Activated CD4-positive, alpha-beta memory T cell treated with anti-CD3 and anti-CD28 coated beads for 36 hours (primary cell): ENCODE data around the gene FARP1. TPM values are rescaled to one million over a fixed set of nuclear protein-coding genes. Genes with fewer than 3 reads are reported as not detected.
"Not testable (repeated sequence)": the region's sequence is repeated elsewhere in the genome, so short reads cannot be mapped to it uniquely, and the experiment has no call there.

Experiments used
- CTCF ChIA-PET: fragments of 350-600 bp; sonication (Branson Sonifier 250); formaldehyde crosslinking; loops from one replicate; lab custom pipeline; 2021; ENCODE audit warnings: antibody characterized with exemption, inconsistent platforms; lab: Charles Lee
- POLR2A ChIA-PET: fragments of 350-600 bp; sonication (Branson Sonifier 250); formaldehyde crosslinking; loops from one replicate; lab custom pipeline; 2021; ENCODE audit warnings: antibody characterized with exemption; lab: Charles Lee
- DNase-seq: peaks from one replicate; pipeline ENCODE4 v3.0.0-alpha.2; 2020
- H3K27ac Mint-ChIP-seq: one replicate; pipeline ENCODE4 v1.8.0; 2021; ENCODE audit warnings: mixed read lengths
- H3K27me3 Mint-ChIP-seq: one replicate; pipeline ENCODE4 v1.8.0; 2021; ENCODE audit warnings: mixed read lengths
- H3K36me3 Mint-ChIP-seq: one replicate; pipeline ENCODE4 v1.8.0; 2021; ENCODE audit warnings: mixed read lengths
- H3K4me1 Mint-ChIP-seq: one replicate; pipeline ENCODE4 v1.8.0; 2021; ENCODE audit warnings: low read depth, mixed read lengths
- H3K4me3 Mint-ChIP-seq: one replicate; pipeline ENCODE4 v1.8.0; 2021; ENCODE audit warnings: mild to moderate bottlenecking, mixed read lengths
- H3K9me3 Mint-ChIP-seq: one replicate; pipeline ENCODE4 v1.8.0; 2021; ENCODE audit warnings: mixed read lengths
- intact Hi-C: fragments of 100-400 bp; cut with micrococcal nuclease; formaldehyde crosslinking; loops from one replicate; pipeline ENCODE4 v1.15.1; 2023
- total RNA-seq, 2 experiments: library from RNA; stranded (reverse); gene quantifications; one replicate each; pipeline ENCODE4 v1.2.3, GENCODE V29; 2021

The FARP1 gene
- total RNA-seq, 2 experiments from 2014 or later = 0.56 to 0.64 TPM

- DNase-seq = no peak
Observed at GRCh38 chr13:98267080-98267912, 124.4 kb downstream of the FARP1 start.

DNA sequence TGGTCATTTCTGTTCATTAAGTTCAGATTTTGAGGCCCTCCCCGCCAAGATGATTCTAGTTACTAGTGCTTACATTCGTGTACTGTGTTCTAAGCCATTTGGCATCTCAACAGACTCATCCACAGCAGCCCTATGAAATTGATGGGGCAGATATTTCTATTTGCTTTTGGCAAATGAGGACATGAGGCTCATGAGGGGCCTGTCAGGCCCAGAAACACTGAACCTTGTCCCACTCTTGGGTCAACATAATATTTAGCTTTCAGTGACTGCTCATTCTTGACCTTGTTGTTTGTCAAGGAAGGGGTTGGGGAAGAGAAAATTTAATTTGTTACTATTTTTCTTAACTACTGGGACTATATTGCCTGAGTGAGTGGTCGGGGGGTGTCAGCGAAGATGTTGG, 126.5 kb downstream of the FARP1 start:
- ChIA-PET POLR2A (no interaction called here), CTCF (no interaction called here)
- Mint-ChIP-seq H3K27ac (no peak overlapping the region), H3K4me1 (no peaks in the 10 kb centered on the region), H3K36me3 (no peaks in the 10 kb centered on the region), H3K27me3 (no peaks in the 10 kb centered on the region), H3K4me3 (no peak overlapping the region), H3K9me3 (no peaks in the 10 kb centered on the region)
- no peak for DNase-seq
- intact Hi-C loops = no loop called here

More at GRCh38 chr13:98267080-98267912, 124.4 kb downstream of the FARP1 start:
- CTCF ChIA-PET = no interaction called here
- POLR2A ChIA-PET = no interaction called here
- H3K4me3 Mint-ChIP-seq = no peak overlapping the region
- H3K27me3 Mint-ChIP-seq = no peaks in the 10 kb centered on the region
- no peaks in the 10 kb centered on the region for H3K4me1 Mint-ChIP-seq
- no peak overlapping the region for H3K27ac Mint-ChIP-seq
- intact Hi-C loops = no loop called here
- H3K36me3 Mint-ChIP-seq = no peaks in the 10 kb centered on the region
- H3K9me3 Mint-ChIP-seq = no peaks in the 10 kb centered on the region

- Mint-ChIP-seq H3K4me1 (no peaks in the 10 kb centered on the region), H3K9me3 (no peaks in the 10 kb centered on the region), H3K27ac (no peak overlapping the region), H3K4me3 (no peak overlapping the region), H3K36me3 (no peaks in the 10 kb centered on the region), H3K27me3 (no peaks in the 10 kb centered on the region)
- POLR2A ChIA-PET = no interaction called here
- intact Hi-C loops = no loop called here
- CTCF ChIA-PET = no interaction called here
- DNase-seq = no peak
Observed at GRCh38 chr13:98270819-98271218, 127.9 kb downstream of the FARP1 start.

GRCh38 chr13:98271646-98272045, 128.8 kb downstream of the FARP1 start:
- H3K27me3 Mint-ChIP-seq, H3K36me3 Mint-ChIP-seq, CTCF ChIA-PET, H3K4me3 Mint-ChIP-seq, H3K9me3 Mint-ChIP-seq, H3K27ac Mint-ChIP-seq, POLR2A ChIA-PET, intact Hi-C loops, DNase-seq, H3K4me1 Mint-ChIP-seq: not testable (repeated sequence)

- no peaks in the 10 kb centered on the region for H3K27me3 Mint-ChIP-seq
- H3K4me3 Mint-ChIP-seq = no peak overlapping the region
- no peaks in the 10 kb centered on the region for H3K9me3 Mint-ChIP-seq
- intact Hi-C loops = no loop called here
- DNase-seq = no peak
- no peaks in the 10 kb centered on the region for H3K36me3 Mint-ChIP-seq
- no peak overlapping the region for H3K27ac Mint-ChIP-seq
- ChIA-PET CTCF (no interaction called here), POLR2A (no interaction called here)
- no peaks in the 10 kb centered on the region for H3K4me1 Mint-ChIP-seq
Observed at GRCh38 chr13:98272549-98272948, 129.7 kb downstream of the FARP1 start.

GRCh38 chr13:98273067-98273823, 130.4 kb downstream of the FARP1 start:
- Mint-ChIP-seq H3K27ac (no peak overlapping the region), H3K4me1 (no peaks in the 10 kb centered on the region), H3K4me3 (no peak overlapping the region), H3K9me3 (no peaks in the 10 kb centered on the region), H3K36me3 (no peaks in the 10 kb centered on the region), H3K27me3 (peaks cover 3% of the 10 kb centered on the region)
- no peak for DNase-seq
- ChIA-PET POLR2A (no interaction called here), CTCF (interaction anchor here (0.6 kb wide), 1 partner anchor 585 kb away, joined by 3 read pairs; no protein-coding TSS in a partner anchor)
- intact Hi-C loops = no loop called here

DNA sequence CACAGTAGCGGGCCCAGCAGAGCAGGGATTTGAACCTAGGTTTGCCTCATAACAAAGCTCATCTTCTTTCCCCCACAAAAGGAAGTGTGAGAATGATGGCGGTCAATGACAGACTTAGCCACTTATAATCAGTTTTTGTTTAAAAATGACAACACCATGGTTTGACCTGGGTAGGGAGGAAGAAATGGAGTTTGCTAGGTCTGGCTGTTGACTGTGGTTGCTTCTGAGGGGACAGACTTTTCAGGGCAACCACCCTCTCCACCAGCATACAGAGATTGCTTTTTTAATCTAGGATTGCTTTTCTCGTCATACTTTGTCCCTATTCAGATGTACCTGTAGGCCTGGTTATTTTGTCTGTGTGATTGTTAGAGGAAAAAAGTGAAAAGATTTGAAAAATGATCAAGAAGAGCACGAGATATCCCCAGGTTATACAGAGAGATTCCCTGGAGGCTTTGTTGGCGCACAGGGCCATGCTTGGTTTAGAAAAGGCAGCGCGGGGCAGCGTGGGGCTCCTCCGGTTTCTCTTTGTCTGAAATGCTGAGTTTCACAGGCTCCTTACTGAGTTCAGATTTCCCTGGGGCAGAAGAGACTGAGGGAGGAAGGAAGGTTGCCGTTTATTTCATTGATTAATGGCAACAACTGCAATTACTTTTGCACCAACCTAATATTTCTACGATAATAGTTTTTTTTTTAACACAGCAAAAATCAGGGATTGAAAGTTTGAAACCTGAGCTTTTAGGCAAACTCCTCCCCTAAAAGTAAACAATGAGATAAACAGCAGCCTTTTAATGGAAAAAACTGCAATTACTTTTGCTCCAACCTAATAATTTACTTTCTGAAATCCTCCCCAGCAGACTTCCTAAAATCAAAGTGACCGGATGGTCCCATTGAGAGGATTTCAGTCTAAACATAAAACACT, 131.2 kb downstream of the FARP1 start:
- H3K27ac Mint-ChIP-seq = no peak overlapping the region
- POLR2A ChIA-PET = no interaction called here

GRCh38 chr13:98274921-98275487, 132.1 kb downstream of the FARP1 start:
- no peaks in the 10 kb centered on the region for H3K9me3 Mint-ChIP-seq
- H3K4me1 Mint-ChIP-seq = no peaks in the 10 kb centered on the region
- DNase-seq = no peak
- intact Hi-C loops = no loop called here
- POLR2A ChIA-PET = no interaction called here
- H3K27me3 Mint-ChIP-seq = peaks cover 6% of the 10 kb centered on the region
- H3K4me3 Mint-ChIP-seq = no peak overlapping the region
- no peak overlapping the region for H3K27ac Mint-ChIP-seq
- H3K36me3 Mint-ChIP-seq = no peaks in the 10 kb centered on the region
- CTCF ChIA-PET = interaction anchor here (0.7 kb wide), 1 partner anchor 87 kb away, joined by 3 read pairs; no protein-coding TSS in a partner anchor

More for the DNA sequence above, 131.2 kb downstream of the FARP1 start:
- Mint-ChIP-seq H3K4me3 (no peak overlapping the region), H3K4me1 (no peaks in the 10 kb centered on the region), H3K9me3 (no peaks in the 10 kb centered on the region), H3K36me3 (no peaks in the 10 kb centered on the region), H3K27me3 (peaks cover 3% of the 10 kb centered on the region)
- intact Hi-C loops = no loop called here
- CTCF ChIA-PET = no interaction called here
- no peak for DNase-seq

GRCh38 chr13:98275681-98276171, 132.8 kb downstream of the FARP1 start:
- no peaks in the 10 kb centered on the region for H3K4me1 Mint-ChIP-seq
- ChIA-PET CTCF (interaction anchor here (0.7 kb wide), 1 partner anchor 86 kb away, joined by 3 read pairs; no protein-coding TSS in a partner anchor), POLR2A (no interaction called here)
- no peak for DNase-seq
- no peaks in the 10 kb centered on the region for H3K9me3 Mint-ChIP-seq
- no peak overlapping the region for H3K27ac Mint-ChIP-seq
- no peaks in the 10 kb centered on the region for H3K36me3 Mint-ChIP-seq
- no peak overlapping the region for H3K4me3 Mint-ChIP-seq
- peaks cover 10% of the 10 kb centered on the region for H3K27me3 Mint-ChIP-seq
- intact Hi-C loops = no loop called here

GRCh38 chr13:98276486-98276885, 133.6 kb downstream of the FARP1 start:
- Mint-ChIP-seq H3K4me1 (no peaks in the 10 kb centered on the region), H3K27ac (no peak overlapping the region), H3K4me3 (no peak overlapping the region), H3K27me3 (peaks cover 10% of the 10 kb centered on the region), H3K9me3 (no peaks in the 10 kb centered on the region), H3K36me3 (no peaks in the 10 kb centered on the region)
- no peak for DNase-seq
- CTCF ChIA-PET = no interaction called here
- POLR2A ChIA-PET = interaction anchor here (0.6 kb wide), 1 partner anchor 1887 kb away, joined by 3 read pairs; no protein-coding TSS in a partner anchor
- intact Hi-C loops = no loop called here

- ChIA-PET CTCF (no interaction called here), POLR2A (interaction anchor here (0.6 kb wide), 1 partner anchor 10 kb away, joined by 3 read pairs; no protein-coding TSS in a partner anchor)
- intact Hi-C loops = no loop called here
Observed at GRCh38 chr13:98278068-98278724, 135.3 kb downstream of the FARP1 start.

More at GRCh38 chr13:98278068-98278724, 135.3 kb downstream of the FARP1 start:
- Mint-ChIP-seq H3K27me3 (peaks cover 10% of the 10 kb centered on the region), H3K36me3 (no peaks in the 10 kb centered on the region), H3K27ac (no peak overlapping the region), H3K4me1 (no peaks in the 10 kb centered on the region), H3K9me3 (no peaks in the 10 kb centered on the region), H3K4me3 (no peak overlapping the region)
- DNase-seq = no peak
